AG04449 (cell line): Measurements from ENCODE around the gene DOCK4.

Experiments used
- CTCF ChIA-PET: fragments of 350-600 bp; formaldehyde crosslinking; extraction: SDS; loops from one replicate; lab custom pipeline; 2021; ENCODE audit warnings: antibody characterized with exemption; lab: Yijun Ruan, JAX
- POLR2A ChIA-PET: fragments of 400-600, 350-600 bp; formaldehyde crosslinking; extraction: SDS; loops from one replicate; lab custom pipeline; 2020; ENCODE audit warnings: antibody characterized with exemption, inconsistent platforms; lab: Yijun Ruan, JAX
- DNase-seq: peaks from one replicate; pipeline ENCODE4 v3.0.0-alpha.2; 2010; ENCODE audit warnings: low read depth, low spot score
- H3K4me3 ChIP-seq: 2 replicates; pipeline ENCODE4 v1.5.1; 2011; ENCODE audit warnings: low read depth, mild to moderate bottlenecking, control low read depth, low read length
- TF ChIP-seq, protein P1 (sequence below): IDR thresholded peaks from one replicate; pipeline ENCODE4 v1.5.1; 2011; ENCODE audit warnings: mild to moderate bottlenecking, moderate library complexity, low read length, control low read depth, inconsistent platforms; ENCODE audit not compliant: insufficient read depth; ENCODE audit errors: missing control alignments

Gene DOCK4

DNA sequence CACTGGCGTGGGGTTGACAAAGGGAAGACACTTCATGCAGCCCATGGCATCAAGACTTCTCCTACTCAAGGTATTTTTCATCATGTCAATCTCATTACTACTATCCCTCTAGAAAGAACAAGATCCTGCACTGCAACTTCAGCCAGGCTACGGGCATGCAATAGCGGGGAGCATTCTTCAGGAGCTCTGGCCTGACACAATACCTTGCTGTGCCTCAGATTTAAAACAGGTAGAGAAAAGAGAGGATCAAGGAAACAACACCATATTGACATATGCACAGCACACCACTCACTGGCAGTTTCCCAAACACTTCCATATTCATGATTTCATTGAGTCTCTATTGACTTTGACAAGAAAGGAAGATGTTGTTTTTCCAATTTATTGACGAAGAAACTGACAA lies 51.5 kb downstream of the DOCK4 start:
- POLR2A ChIA-PET, result no interaction called here
- CTCF ChIA-PET, result no interaction called here
- DNase-seq, result no peak
- TF ChIP-seq, protein P1, sequence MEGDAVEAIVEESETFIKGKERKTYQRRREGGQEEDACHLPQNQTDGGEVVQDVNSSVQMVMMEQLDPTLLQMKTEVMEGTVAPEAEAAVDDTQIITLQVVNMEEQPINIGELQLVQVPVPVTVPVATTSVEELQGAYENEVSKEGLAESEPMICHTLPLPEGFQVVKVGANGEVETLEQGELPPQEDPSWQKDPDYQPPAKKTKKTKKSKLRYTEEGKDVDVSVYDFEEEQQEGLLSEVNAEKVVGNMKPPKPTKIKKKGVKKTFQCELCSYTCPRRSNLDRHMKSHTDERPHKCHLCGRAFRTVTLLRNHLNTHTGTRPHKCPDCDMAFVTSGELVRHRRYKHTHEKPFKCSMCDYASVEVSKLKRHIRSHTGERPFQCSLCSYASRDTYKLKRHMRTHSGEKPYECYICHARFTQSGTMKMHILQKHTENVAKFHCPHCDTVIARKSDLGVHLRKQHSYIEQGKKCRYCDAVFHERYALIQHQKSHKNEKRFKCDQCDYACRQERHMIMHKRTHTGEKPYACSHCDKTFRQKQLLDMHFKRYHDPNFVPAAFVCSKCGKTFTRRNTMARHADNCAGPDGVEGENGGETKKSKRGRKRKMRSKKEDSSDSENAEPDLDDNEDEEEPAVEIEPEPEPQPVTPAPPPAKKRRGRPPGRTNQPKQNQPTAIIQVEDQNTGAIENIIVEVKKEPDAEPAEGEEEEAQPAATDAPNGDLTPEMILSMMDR, result no peak
- H3K4me3 ChIP-seq, result no peak overlapping the region

DNA sequence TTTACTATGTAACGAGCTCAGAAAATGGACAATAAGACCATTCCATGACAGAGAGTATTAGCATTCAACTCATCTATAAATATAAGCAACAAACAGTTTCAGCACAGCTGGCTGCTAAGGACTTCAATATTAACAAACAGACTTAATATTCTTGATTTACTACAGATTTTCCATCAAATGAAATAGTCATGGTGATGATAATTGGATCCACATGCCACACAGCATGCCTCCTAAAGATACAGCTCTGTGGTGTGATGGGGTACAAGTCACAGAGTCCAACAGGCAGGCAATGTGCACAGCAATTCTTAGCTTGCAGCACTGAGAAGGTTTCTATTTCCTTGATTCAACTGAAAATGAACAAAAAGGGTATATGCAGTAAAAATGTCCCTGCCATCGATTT lies 54.0 kb downstream of the DOCK4 start:
- ChIA-PET CTCF (interaction anchor here (1.1 kb wide), 1 partner anchor 12 kb away, joined by 4 read pairs; no protein-coding TSS in a partner anchor), POLR2A (interaction anchor here (0.7 to 1.1 kb wide), 2 partner anchors 247 to 298 kb away, joined by 4 to 5 read pairs; partner anchors contain the start of gene IFRD1)
- TF ChIP-seq, protein P1, result no peak
- no peak overlapping the region for H3K4me3 ChIP-seq
- no peak for DNase-seq

GRCh38 chr7:112150823-112151641 lies 55.2 kb downstream of the DOCK4 start:
- TF ChIP-seq, protein P1, result no peak
- POLR2A ChIA-PET, result interaction anchor here (0.7 to 1.1 kb wide), 2 partner anchors 141 to 299 kb away, joined by 3 to 4 read pairs; partner anchors contain the start of gene IFRD1
- H3K4me3 ChIP-seq, result no peak overlapping the region
- CTCF ChIA-PET, result interaction anchor here (0.6 to 1.1 kb wide), 2 partner anchors 11 to 293 kb away, joined by 3 to 4 read pairs; no protein-coding TSS in a partner anchor
- DNase-seq, result no peak

DNA sequence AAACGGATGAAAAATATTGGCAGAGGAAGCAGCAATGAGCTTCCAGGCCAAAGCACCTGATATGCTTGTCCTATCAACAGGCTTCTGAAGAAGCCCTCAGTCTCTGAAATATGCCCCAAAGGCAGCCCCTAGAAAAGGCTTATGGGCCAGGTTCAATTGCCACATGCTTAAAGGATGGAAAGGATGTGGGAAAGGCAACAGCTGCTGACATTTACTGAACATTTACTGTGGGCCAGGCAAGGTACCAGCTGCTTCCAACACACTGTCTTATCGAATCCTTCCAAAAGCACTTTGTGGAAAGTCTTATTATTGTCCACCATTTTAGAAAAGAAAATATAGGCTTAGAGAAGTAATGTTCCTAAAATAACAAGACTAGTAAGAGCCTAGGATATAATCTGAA lies 56.5 kb downstream of the DOCK4 start:
- ChIA-PET CTCF (no interaction called here), POLR2A (no interaction called here)
- no peak overlapping the region for H3K4me3 ChIP-seq
- TF ChIP-seq, protein P1, result no peak
- DNase-seq, result no peak

- no peak overlapping the region for H3K4me3 ChIP-seq
- POLR2A ChIA-PET, result no interaction called here
- CTCF ChIA-PET, result no interaction called here
- TF ChIP-seq, protein P1, result no peak
- no peak for DNase-seq
These were observed 58.3 kb downstream of the DOCK4 start for GRCh38 chr7:112147793-112148361.

GRCh38 chr7:112145206-112145605 lies 61.0 kb downstream of the DOCK4 start:
- ChIA-PET CTCF (no interaction called here), POLR2A (no interaction called here)
- no peak for DNase-seq
- no peak overlapping the region for H3K4me3 ChIP-seq
- TF ChIP-seq, protein P1, result no peak
